H1 (cell line): ENCODE measurements around the gene USP36. TPM values are rescaled to one million over a fixed set of nuclear protein-coding genes. Genes with fewer than 3 reads are reported as not detected.

Source experiments
- CTCF ChIA-PET: fragments of 300-600 bp; sonication (Branson Sonifier 250); formaldehyde crosslinking; loops from one replicate; lab custom pipeline; 2021; ENCODE audit not compliant: partially characterized antibody; lab: Charles Lee
- POLR2A ChIA-PET: fragments of 300-600 bp; sonication (Branson Sonifier 250); formaldehyde crosslinking; loops from one replicate; lab custom pipeline; 2021; ENCODE audit warnings: inconsistent platforms; ENCODE audit not compliant: partially characterized antibody; lab: Charles Lee
- DNase-seq, 2 experiments: peaks; one replicate each; pipeline versions ENCODE4 v3.0.0 to v3.0.0-alpha.2; 2010 to 2022; ENCODE audit warnings: low spot score in 2 of 2, low read depth in 1 of 2, mixed read lengths in 1 of 2
- FAIRE-seq: peaks from 2 replicates; lab custom pipeline; 2011; peaks lifted over from hg19 to GRCh38; lab: Jason Lieb, UNC
- H2AFZ ChIP-seq: 2 replicates; pipeline ENCODE4 v1.8.1; 2012; ENCODE audit warnings: low read length, inconsistent platforms
- H2AK5ac ChIP-seq: 2 replicates; pipeline ENCODE4 v1.6.1; 2013; ENCODE audit warnings: low read depth, low read length
- H2BK120ac ChIP-seq: replicated peaks from 2 replicates; pipeline ENCODE3; 2013; ENCODE audit warnings: low read depth, low read length, inconsistent platforms
- H2BK12ac ChIP-seq: 2 replicates; pipeline ENCODE4 v1.6.1; 2013; ENCODE audit warnings: low read depth, low read length
- H2BK15ac ChIP-seq: 2 replicates; pipeline ENCODE4 v1.6.1; 2013; ENCODE audit warnings: low read length
- H2BK20ac ChIP-seq: 2 replicates; pipeline ENCODE4 v1.6.1; 2013; ENCODE audit warnings: low read length
- H2BK5ac ChIP-seq: 2 replicates; pipeline ENCODE4 v1.6.1; 2013; ENCODE audit warnings: low read depth, low read length
- H3K14ac ChIP-seq: 2 replicates; pipeline ENCODE4 v1.6.1; 2013; ENCODE audit warnings: inconsistent platforms; ENCODE audit not compliant: insufficient read length
- H3K18ac ChIP-seq: 2 replicates; pipeline ENCODE4 v1.6.1; 2013; ENCODE audit warnings: low read length; ENCODE audit errors: extremely low read depth
- H3K23ac ChIP-seq: 2 replicates; pipeline ENCODE4 v1.6.1; 2013; ENCODE audit warnings: inconsistent platforms; ENCODE audit not compliant: insufficient read length
- H3K23me2 ChIP-seq: 2 replicates; pipeline ENCODE4 v1.6.1; 2013; ENCODE audit warnings: low read depth, low read length
- H3K27ac ChIP-seq: 2 replicates; pipeline ENCODE4 v1.6.1; 2011; ENCODE audit warnings: low read depth, low read length, inconsistent platforms
- H3K27me3 ChIP-seq, 4 experiments: replicated peaks in 1 of 4; 1 replicate in 1 of 4; 2 replicates in 3 of 4; pipeline versions ENCODE4 v1.6.1 to v1.8.1; 2011 to 2013; ENCODE audit warnings: low read length in 3 of 4, mild to moderate bottlenecking in 3 of 4, inconsistent platforms in 2 of 4, mixed read lengths in 2 of 4, moderate library complexity in 1 of 4; ENCODE audit not compliant: control insufficient read depth in 3 of 4, insufficient read depth in 3 of 4; ENCODE audit errors: extremely low read depth in 1 of 4
- H3K36me3 ChIP-seq, 4 experiments: 2 replicates each; pipeline versions ENCODE4 v1.6.1 to v1.8.1; 2011 to 2013; ENCODE audit warnings: mild to moderate bottlenecking in 4 of 4, low read length in 3 of 4, moderate library complexity in 2 of 4, control low read depth in 1 of 4, inconsistent platforms in 1 of 4; ENCODE audit not compliant: insufficient read depth in 4 of 4, control insufficient read depth in 2 of 4
- H3K4ac ChIP-seq: replicated peaks from 2 replicates; pipeline ENCODE3; 2013; ENCODE audit warnings: low read length, low read depth, mixed read lengths, inconsistent platforms; ENCODE audit not compliant: insufficient read length
- H3K4me1 ChIP-seq, 4 experiments: replicated peaks in 1 of 4; 1 replicate in 1 of 4; 2 replicates in 3 of 4; pipeline versions ENCODE4 v1.6.1 to v1.8.1; 2011 to 2013; ENCODE audit warnings: low read length in 3 of 4, inconsistent platforms in 2 of 4, mixed read lengths in 1 of 4; ENCODE audit not compliant: insufficient read depth in 4 of 4, control insufficient read depth in 3 of 4
- H3K4me2 ChIP-seq, 2 experiments: 2 replicates each; pipeline versions ENCODE4 v1.6.1 to v1.8.1; 2011 to 2013; ENCODE audit warnings: low read depth in 2 of 2, low read length in 2 of 2, control low read depth in 1 of 2, inconsistent platforms in 1 of 2, mild to moderate bottlenecking in 1 of 2; ENCODE audit not compliant: insufficient read depth in 1 of 2
- H3K4me3 ChIP-seq, 4 experiments: fragments of 200-600, 300-600 bp in 1 of 4; sonication (generic), shearing (Covaris generic), sonication (Bioruptor Twin) in 1 of 4; 2 replicates each; pipeline versions ENCODE4 v1.5.1 to v1.8.1; 2011 to 2016; ENCODE audit warnings: low read length in 4 of 4, low read depth in 3 of 4, control low read depth in 2 of 4, inconsistent platforms in 2 of 4, mild to moderate bottlenecking in 2 of 4, mixed read lengths in 1 of 4, moderate library complexity in 1 of 4; ENCODE audit not compliant: insufficient read depth in 2 of 4; ENCODE audit errors: extremely low read depth in 1 of 4
- H3K56ac ChIP-seq: replicated peaks from 2 replicates; pipeline ENCODE3; 2013; ENCODE audit warnings: low read depth, mild to moderate bottlenecking, mixed read lengths, low read length, inconsistent platforms; ENCODE audit not compliant: insufficient read length
- H3K79me1 ChIP-seq: 2 replicates; pipeline ENCODE4 v1.6.1; 2013; ENCODE audit warnings: low read depth, low read length, control low read depth
- H3K79me2 ChIP-seq, 2 experiments: 2 replicates each; pipeline versions ENCODE4 v1.6.1 to v1.8.1; 2012 to 2013; ENCODE audit warnings: low read length in 2 of 2, mild to moderate bottlenecking in 2 of 2, inconsistent platforms in 1 of 2; ENCODE audit not compliant: insufficient read depth in 2 of 2, control insufficient read depth in 1 of 2
- H3K9ac ChIP-seq, 4 experiments: replicated peaks in 1 of 4; 1 replicate in 1 of 4; 2 replicates in 3 of 4; pipeline versions ENCODE4 v1.6.1 to v1.8.1; 2011 to 2013; ENCODE audit warnings: low read depth in 3 of 4, low read length in 3 of 4, control low read depth in 2 of 4, mild to moderate bottlenecking in 2 of 4, moderate library complexity in 2 of 4, inconsistent platforms in 1 of 4; ENCODE audit errors: extremely low read depth in 1 of 4
- H3K9me3 ChIP-seq, 2 experiments: 2 replicates each; pipeline versions ENCODE4 v1.6.1 to v1.8.1; 2012 to 2013; ENCODE audit warnings: mild to moderate bottlenecking in 2 of 2, moderate library complexity in 2 of 2, control low read depth in 1 of 2, inconsistent platforms in 1 of 2, low read depth in 1 of 2, low read length in 1 of 2, mixed read lengths in 1 of 2; ENCODE audit not compliant: insufficient read depth in 2 of 2
- H4K20me1 ChIP-seq, 2 experiments: replicated peaks in 1 of 2; 2 replicates each; pipeline versions ENCODE3 to v1.8.1; 2011 to 2013; ENCODE audit warnings: inconsistent platforms in 2 of 2, low read length in 2 of 2, mild to moderate bottlenecking in 1 of 2; ENCODE audit not compliant: insufficient read depth in 2 of 2, control insufficient read depth in 1 of 2
- H4K5ac ChIP-seq: 2 replicates; pipeline ENCODE4 v1.6.1; 2013; ENCODE audit warnings: low read length, low read depth, mixed read lengths, inconsistent platforms; ENCODE audit not compliant: insufficient read length
- H4K8ac ChIP-seq: 2 replicates; pipeline ENCODE4 v1.8.0; 2013; ENCODE audit warnings: mild to moderate bottlenecking, moderate library complexity, low read length, inconsistent platforms; ENCODE audit not compliant: insufficient read depth; ENCODE audit errors: extremely low read depth
- H4K91ac ChIP-seq: replicated peaks from 2 replicates; pipeline ENCODE3; 2013; ENCODE audit warnings: low read length, mixed read lengths, inconsistent platforms; ENCODE audit not compliant: insufficient read length
- CREB1 ChIP-seq: IDR thresholded peaks from 2 replicates; pipeline ENCODE4 v1.6.1; 2012; ENCODE audit warnings: inconsistent platforms
- FOSL1 ChIP-seq: IDR thresholded peaks from 2 replicates; pipeline ENCODE4 v1.6.1; 2011; ENCODE audit warnings: mild to moderate bottlenecking, low read depth, low read length, moderate library complexity; ENCODE audit not compliant: insufficient read depth
- POU5F1 ChIP-seq: IDR thresholded peaks from 2 replicates; pipeline ENCODE4 v1.6.1; 2011; ENCODE audit warnings: low read depth, mild to moderate bottlenecking, low read length, moderate library complexity
- TAF1 ChIP-seq: IDR thresholded peaks from 2 replicates; pipeline ENCODE4 v1.6.1; 2011; ENCODE audit warnings: mild to moderate bottlenecking, low read depth, low read length
- WGBS, 2 experiments: shearing (Covaris generic) in 1 of 2; methylation state at CpG; one replicate each; pipeline versions ENCODE4 v1.1.6 to v1.1.7; 2013 to 2015; ENCODE audit warnings: low lambda C conversion rate in 2 of 2, mixed read lengths in 2 of 2, inconsistent platforms in 1 of 2, low coverage in 1 of 2, missing lambda C conversion rate in 1 of 2; ENCODE audit not compliant: insufficient replicate concordance in 2 of 2, insufficient coverage in 1 of 2, insufficient read length in 1 of 2; ENCODE audit errors: extremely low coverage in 1 of 2, missing lambda C conversion rate in 1 of 2; 5-methylcytosine and 5-hydroxymethylcytosine counted together
- polyA plus RNA-seq, 7 experiments: library from polyadenylated mRNA; depleted of rRNA in 3 of 7; stranded (reverse) in 5 of 7; unstranded in 2 of 7; fragments of >200 nt in 5 of 7; fragments of 200-250 nt in 2 of 7; gene quantifications; 1 replicate in 5 of 7; 2 replicates in 1 of 7; 4 replicates in 1 of 7; pipeline versions ENCODE4 v1.2.1 to v1.2.3, GENCODE V29; 2011 to 2013; ENCODE audit warnings: missing spikeins in 2 of 7, mixed read lengths in 2 of 7
- total RNA-seq: library from RNA; stranded (reverse); fragmentation: NEBNext Ultra II Directional; extraction: Animal tissue kit (Norgen Biotek cat#: 25700); gene quantifications from 2 replicates; pipeline ENCODE4 v1.2.1, GENCODE V29; 2021

The USP36 gene
- total and polyA plus RNA-seq, 2 of the 8 experiments (the other 6 are each of a cell fraction or from before 2014, with no cell fraction given): 40.7 to 67.7 TPM

- H4K5ac ChIP-seq: no peak overlapping the region
- H2BK5ac ChIP-seq: no peak overlapping the region
- no peak overlapping the region for H2AK5ac ChIP-seq
- H4K20me1 ChIP-seq: peaks cover 0 to 3% of the 10 kb centered on the region in 2 experiments
- H4K8ac ChIP-seq: no peak overlapping the region
- no peak overlapping the region for H2BK15ac ChIP-seq
- H3K36me3 ChIP-seq: 0 out of 8 replicates have a peak, but pooled peaks cover 0 to 2% (median 0%) of the 10 kb centered on the region in 4 experiments
- H3K27me3 ChIP-seq: no peaks in the 10 kb centered on the region; a peak in 1 of 7 replicates
- H3K9ac ChIP-seq: no peak overlapping the region
- H4K91ac ChIP-seq: no peak overlapping the region
- no peak overlapping the region for H2BK120ac ChIP-seq
- no peak overlapping the region for H3K18ac ChIP-seq
- no peak overlapping the region for H2AFZ ChIP-seq
- FAIRE-seq: no peak
- H3K4me1 ChIP-seq: no peaks in the 10 kb centered on the region; a peak in 2 of 7 replicates
- no peak overlapping the region for H3K27ac ChIP-seq
- H3K4me2 ChIP-seq: no peak overlapping the region
- peaks cover 7% of the 10 kb centered on the region for H3K23me2 ChIP-seq
- H3K23ac ChIP-seq: no peak overlapping the region
- H3K9me3 ChIP-seq: no peaks in the 10 kb centered on the region
- H3K4ac ChIP-seq: no peak overlapping the region
- no peak overlapping the region for H3K56ac ChIP-seq
- H3K14ac ChIP-seq: no peak overlapping the region
- TF ChIP-seq FOSL1 (no peak), CREB1 (no peak), TAF1 (no peak), POU5F1 (no peak)
- H2BK12ac ChIP-seq: no peak overlapping the region
- WGBS, 2 experiments: 90% methylated on average over 12 of the region's 12 CpGs; no CpG with 5 or more reads in 1 of the 2 experiments
- H2BK20ac ChIP-seq: no peak overlapping the region
- ChIA-PET CTCF (interaction anchor here (0.9 to 2.8 kb wide), 4 partner anchors 14 to 288 kb away, joined by 3 to 11 read pairs (median 3); no protein-coding TSS in a partner anchor), POLR2A (interaction anchor here (0.6 to 1.7 kb wide), 8 partner anchors 9 to 118 kb away, joined by 3 to 11 read pairs (median 4); partner anchors contain the start of genes CEP295NL and USP36)
- H3K4me3 ChIP-seq: no peak overlapping the region
- no peak for DNase-seq
- H3K79me2 ChIP-seq: no peaks in the 10 kb centered on the region
- no peaks in the 10 kb centered on the region for H3K79me1 ChIP-seq
Observed at GRCh38 chr17:78785011-78785662, 55.5 kb downstream of the USP36 start.
